ENCODE measurements around the gene STT3B. TPM values are rescaled to one million over a fixed set of nuclear protein-coding genes. Genes with fewer than 3 reads are reported as not detected.

Gene STT3B
- total and polyA plus RNA-seq, 3 donors from 2014 or later: 140 to 231 (median 178) TPM

DNA sequence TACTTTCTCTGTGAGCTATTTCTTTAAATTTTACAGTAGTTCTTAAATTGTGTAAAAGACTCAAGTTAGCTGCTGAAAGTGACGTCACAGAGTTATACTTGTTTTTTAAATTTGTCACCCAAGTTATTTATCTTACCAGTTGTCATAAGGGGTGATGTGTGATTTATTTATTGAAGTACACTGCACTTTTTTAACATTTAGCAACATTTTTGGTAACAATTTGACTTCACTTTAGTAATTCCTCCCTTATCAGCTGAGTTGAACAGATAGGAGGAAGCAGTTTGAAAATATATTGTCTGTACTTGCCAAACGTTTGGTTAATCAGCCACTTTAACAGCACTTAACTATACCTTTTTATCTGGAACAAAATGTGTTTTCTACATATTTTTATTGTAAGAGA lies 3.8 kb downstream of the STT3B start:
- TF ChIP-seq CTCF (IDR thresholded peaks at IDR 0.05): no peak
- no peak for TF ChIP-seq POLR2A (IDR thresholded peaks at IDR 0.05)

GRCh38 chr3:31538801-31539200 lies 6.1 kb downstream of the STT3B start:
- intact Hi-C loops (cut with DNase I; ENCODE audit: low total_unique reads): no loop called here
- WGBS, 2 donors: 85 to 86% methylated on average over 2 of the region's 2 CpGs

More for the DNA sequence above, 3.8 kb downstream of the STT3B start:
- intact Hi-C loops (cut with DNase I; ENCODE audit: low total_unique reads): no loop called here
- H3K27ac ChIP-seq: no peak overlapping the region
- H3K27me3 ChIP-seq: no peaks in the 10 kb centered on the region
- no peaks in the 10 kb centered on the region for H3K36me3 ChIP-seq (ENCODE audit: low read depth, missing control alignments)
- peaks cover 33% of the 10 kb centered on the region for H3K4me1 ChIP-seq
- WGBS, 2 donors: 11 to 13% methylated on average over 2 of the region's 2 CpGs
- no peak overlapping the region for H3K4me3 ChIP-seq
- no peak for DNase-seq
- H3K9me3 ChIP-seq: no peaks in the 10 kb centered on the region

DNA sequence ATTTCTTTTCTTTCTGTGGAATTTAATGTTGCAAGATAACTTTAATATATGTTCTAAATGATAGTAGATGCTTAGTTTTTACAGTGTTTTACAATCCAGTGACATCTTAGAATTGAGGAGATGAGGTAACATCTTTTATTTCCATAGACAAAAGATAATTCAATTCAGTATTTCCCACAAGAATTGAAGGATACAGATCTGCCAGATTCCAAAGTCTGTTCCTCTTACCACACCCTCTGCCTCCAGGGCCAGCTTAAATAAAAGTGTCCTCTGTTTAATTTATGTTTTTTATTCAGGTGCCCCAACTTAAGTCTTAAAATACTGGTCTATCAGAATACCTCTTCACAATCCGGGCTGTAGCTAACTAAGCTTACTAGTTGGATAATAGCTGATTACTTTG lies 6.5 kb downstream of the STT3B start:
- intact Hi-C loops (cut with DNase I; ENCODE audit: low total_unique reads): no loop called here

More at GRCh38 chr3:31538801-31539200, 6.1 kb downstream of the STT3B start:
- Histone ChIP-seq H3K4me3 (no peak overlapping the region), H3K27ac (no peak overlapping the region), H3K36me3 (ENCODE audit: low read depth, missing control alignments) (no peaks in the 10 kb centered on the region), H3K4me1 (peaks cover 33% of the 10 kb centered on the region), H3K9me3 (no peaks in the 10 kb centered on the region), H3K27me3 (no peaks in the 10 kb centered on the region)
- no peak for TF ChIP-seq POLR2A (IDR thresholded peaks at IDR 0.05)
- no peak for TF ChIP-seq CTCF (IDR thresholded peaks at IDR 0.05)
- DNase-seq: no peak

DNA sequence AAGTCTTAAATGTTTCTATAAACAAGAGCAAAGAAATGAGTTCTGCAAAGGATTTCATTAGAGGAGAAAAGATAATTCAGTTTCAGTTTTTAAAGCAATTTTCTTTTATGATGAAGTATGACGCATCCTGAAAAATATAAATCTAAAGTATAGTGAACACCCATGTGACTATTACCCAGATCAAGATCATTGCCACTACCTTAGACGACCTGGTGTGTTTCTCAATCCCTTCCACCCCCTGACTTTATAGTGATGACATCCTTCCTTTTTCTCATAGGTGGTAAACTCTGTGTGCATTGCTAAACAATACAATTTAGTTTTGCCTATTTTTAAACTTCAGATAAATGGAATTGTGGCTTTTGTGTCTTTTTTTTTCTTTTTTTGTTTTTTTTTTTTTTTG lies 8.4 kb downstream of the STT3B start:
- no peak overlapping the region for H3K4me3 ChIP-seq
- WGBS, 2 donors: 79 to 83% methylated on average over 2 of the region's 2 CpGs
- TF ChIP-seq CTCF (IDR thresholded peaks at IDR 0.05) (no peak), POLR2A (IDR thresholded peaks at IDR 0.05) (no peak)
- no peaks in the 10 kb centered on the region for H3K9me3 ChIP-seq
- peaks cover 12% of the 10 kb centered on the region for H3K4me1 ChIP-seq
- no peaks in the 10 kb centered on the region for H3K27me3 ChIP-seq
- intact Hi-C loops (cut with DNase I; ENCODE audit: low total_unique reads): no loop called here
- no peaks in the 10 kb centered on the region for H3K36me3 ChIP-seq (ENCODE audit: low read depth, missing control alignments)
- DNase-seq: no peak
- no peak overlapping the region for H3K27ac ChIP-seq

More for the DNA sequence above, 6.5 kb downstream of the STT3B start:
- Histone ChIP-seq H3K4me3 (no peak overlapping the region), H3K27ac (no peak overlapping the region), H3K36me3 (ENCODE audit: low read depth, missing control alignments) (no peaks in the 10 kb centered on the region), H3K4me1 (peaks cover 30% of the 10 kb centered on the region), H3K9me3 (no peaks in the 10 kb centered on the region), H3K27me3 (no peaks in the 10 kb centered on the region)
- DNase-seq: no peak
- TF ChIP-seq CTCF (IDR thresholded peaks at IDR 0.05): no peak
- TF ChIP-seq POLR2A (IDR thresholded peaks at IDR 0.05): no peak
- 83 to 90% methylated on average over 1 of the region's 1 CpG for WGBS, 2 donors

DNA sequence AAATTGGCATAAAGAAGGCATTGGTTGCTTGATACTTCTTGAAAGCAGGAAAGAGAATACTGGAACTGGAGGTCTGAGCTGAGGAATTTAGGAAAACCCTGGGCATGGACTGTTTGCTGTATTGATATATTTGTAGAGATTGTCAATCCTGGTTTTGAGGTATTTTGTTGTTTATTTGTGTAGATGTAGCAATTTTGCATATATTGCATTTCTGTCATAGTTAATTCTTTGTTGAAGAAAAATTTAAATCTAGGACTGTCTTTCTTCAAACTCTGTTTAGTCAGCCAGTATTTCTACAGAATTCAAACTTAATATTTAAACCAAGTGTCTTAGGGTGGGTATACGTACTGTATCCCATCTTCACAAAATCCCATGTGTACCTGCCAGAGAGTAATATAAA lies 9.5 kb downstream of the STT3B start:
- Histone ChIP-seq H3K9me3 (no peaks in the 10 kb centered on the region), H3K4me1 (peaks cover under 1% of the 10 kb centered on the region), H3K36me3 (ENCODE audit: low read depth, missing control alignments) (no peaks in the 10 kb centered on the region), H3K27ac (no peak overlapping the region), H3K27me3 (no peaks in the 10 kb centered on the region), H3K4me3 (no peak overlapping the region)
- intact Hi-C loops (cut with DNase I; ENCODE audit: low total_unique reads): no loop called here
- WGBS, 2 donors: 95 to 98% methylated on average over 1 of the region's 1 CpG
- no peak for DNase-seq
- no peak for TF ChIP-seq CTCF (IDR thresholded peaks at IDR 0.05)
- TF ChIP-seq POLR2A (IDR thresholded peaks at IDR 0.05): no peak
